Erythroblast (primary cell): ENCODE results near the gene CPEB2.

Experiments used
- GATA1 ChIP-seq: IDR thresholded peaks from 2 replicates; pipeline ENCODE4 v1.6.1; 2011; ENCODE audit warnings: low read depth, mild to moderate bottlenecking, control low read depth, low read length, moderate library complexity
- POLR2A ChIP-seq: IDR thresholded peaks from 2 replicates; pipeline ENCODE4 v1.6.1; 2011; ENCODE audit warnings: mild to moderate bottlenecking, low read length

GRCh38 chr4:15088394-15089035 is 86.2 kb downstream of the CPEB2 start:
- no peak for TF ChIP-seq GATA1
- no peak for TF ChIP-seq POLR2A
